Panc1 (cell line): ENCODE results near the gene ARMS2.

ENCODE experiments used
- CTCF ChIP-seq: fragments of 450-650 bp; IDR thresholded peaks from 2 replicates; pipeline ENCODE4 v1.5.1; 2017; ENCODE audit warnings: mild to moderate bottlenecking
- POLR2AphosphoS5 ChIP-seq: IDR thresholded peaks from 2 replicates; pipeline ENCODE4 v1.6.1; 2012; ENCODE audit warnings: mild to moderate bottlenecking, low read depth, low read length, moderate library complexity
- REST ChIP-seq, 2 experiments: IDR thresholded peaks; 2 replicates each; pipeline ENCODE4 v1.6.1; 2011 to 2012; ENCODE audit warnings: low read depth in 2 of 2, control low read depth in 1 of 2, low read length in 1 of 2, mild to moderate bottlenecking in 1 of 2, moderate library complexity in 1 of 2; ENCODE audit not compliant: insufficient read depth in 1 of 2
- SIN3A ChIP-seq: IDR thresholded peaks from 2 replicates; pipeline ENCODE4 v1.6.1; 2012; ENCODE audit warnings: low read depth, mild to moderate bottlenecking, low read length, moderate library complexity, borderline replicate concordance; ENCODE audit not compliant: insufficient read depth
- TCF7L2 ChIP-seq: IDR thresholded peaks from 2 replicates; pipeline ENCODE4 v1.6.1; 2011; ENCODE audit warnings: mild to moderate bottlenecking, low read depth, low read length, inconsistent platforms

GRCh38 chr10:122465401-122466040 lies 11.1 kb downstream of the ARMS2 start:
- TF ChIP-seq CTCF (no peak), SIN3A (no peak), REST (IDR thresholded peaks at IDR 0.05; ENCODE audit: insufficient read depth in 1 of 2, low read depth in 2 of 2, low read length in 1 of 2) (no peak), POLR2AphosphoS5 (no peak), TCF7L2 (no peak)
